Gastrocnemius medialis (tissue), 4 donors: Measurements from ENCODE around the gene PCMT1. TPM values are rescaled to one million over a fixed set of nuclear protein-coding genes. Genes with fewer than 3 reads are reported as not detected.

Experiments
- ATAC-seq, 2 donors: fragments of 150-250 bp; one replicate each; pipeline ENCODE4 v1.9.1; 2016
- DNase-seq, 2 donors: peaks; one replicate each; pipeline ENCODE4 v3.0.0-alpha.2; 2019
- H3K27ac ChIP-seq, 4 donors: fragments of 200-600 bp; sonication (generic); 1 replicate in 1 of 4; 2 replicates in 3 of 4; pipeline ENCODE4 v1.5.1; 2016 to 2018; ENCODE audit warnings: mild to moderate bottlenecking in 2 of 4, moderate library complexity in 1 of 4
- H3K27me3 ChIP-seq, 3 donors: fragments of 200-600 bp; sonication (generic) in 2 of 3; 1 replicate in 1 of 3; 2 replicates in 2 of 3; pipeline versions ENCODE4 v1.5.1 to v1.6.0; 2016 to 2019; ENCODE audit warnings: mild to moderate bottlenecking in 1 of 3, moderate library complexity in 1 of 3
- H3K36me3 ChIP-seq, 2 donors: fragments of 200-600 bp; sonication (generic) in 1 of 2; one replicate each; pipeline ENCODE4 v1.5.1; 2017 to 2018
- H3K4me1 ChIP-seq, 2 donors: fragments of 200-600 bp; sonication (generic) in 1 of 2; one replicate each; pipeline ENCODE4 v1.5.1; 2016 to 2017; ENCODE audit warnings: mild to moderate bottlenecking in 2 of 2
- H3K4me3 ChIP-seq, 4 donors: fragments of 200-600 bp; sonication (generic) in 3 of 4; 1 replicate in 1 of 4; 2 replicates in 3 of 4; pipeline ENCODE4 v1.5.1; 2016 to 2019; ENCODE audit warnings: mild to moderate bottlenecking in 2 of 4
- H3K9me3 ChIP-seq, 3 donors: fragments of 200-600 bp; sonication (generic) in 2 of 3; 1 replicate in 1 of 3; 2 replicates in 2 of 3; pipeline ENCODE4 v1.5.1; 2016 to 2019
- POLR2A ChIP-seq, 2 donors: fragments of 450-650 bp; IDR thresholded peaks; one replicate each; pipeline ENCODE4 v1.6.1; 2017; ENCODE audit warnings: antibody characterized with exemption in 2 of 2, mild to moderate bottlenecking in 2 of 2, moderate library complexity in 2 of 2
- in situ Hi-C, 4 donors: fragments of 200-750 bp; cut with MboI; loops; one replicate each; pipeline versions ENCODE4 v1.15.0 to v1.8.0; 2017; ENCODE audit warnings: low sequenced_read_pairs in 4 of 4
- intact Hi-C: fragments of 100-400 bp; cut with DNase I; formaldehyde crosslinking; loops from one replicate; pipeline ENCODE4 v1.15.1; 2023; ENCODE audit warnings: low total_unique reads
- total RNA-seq, 4 donors: library from RNA; depleted of rRNA; stranded (reverse); fragments of >200 nt; gene quantifications; one replicate each; pipeline versions ENCODE4 v1.1.0 to v1.2.3, GENCODE V29; 2016
- TF ChIP-seq, protein P1 (sequence below), 5 experiments: fragments of 450-650 bp in 3 of 5; fragments of 200-600 bp in 2 of 5; sonication (generic) in 2 of 5; IDR thresholded peaks in 4 of 5; conservative IDR thresholded peaks in 1 of 5; 1 replicate in 4 of 5; 2 replicates in 1 of 5; pipeline ENCODE4 v1.5.1; 2016 to 2019; ENCODE audit warnings: antibody characterized with exemption in 5 of 5, mild to moderate bottlenecking in 3 of 5, moderate library complexity in 3 of 5

Gene PCMT1
- total RNA-seq, 4 donors from 2014 or later: 150 to 448 (median 353) TPM

GRCh38 chr6:149771185-149771584, 21.6 kb downstream of the PCMT1 start:
- DNase-seq: no peak
- in situ Hi-C loops (no loop called here), intact Hi-C loops (no loop called here)
- H3K36me3 ChIP-seq: peaks cover 0 to 53% of the 10 kb centered on the region in 2 donors
- H3K9me3 ChIP-seq: no peaks in the 10 kb centered on the region
- no peak overlapping the region for H3K4me3 ChIP-seq
- H3K27ac ChIP-seq: no peak overlapping the region
- TF ChIP-seq POLR2A (IDR thresholded peaks at IDR 0.05): no peak
- H3K4me1 ChIP-seq: no peaks in the 10 kb centered on the region
- no peaks in the 10 kb centered on the region for H3K27me3 ChIP-seq
- no peak for ATAC-seq

GRCh38 chr6:149771925-149772324, 22.4 kb downstream of the PCMT1 start:
- Histone ChIP-seq H3K27ac (no peak overlapping the region), H3K4me1 (no peaks in the 10 kb centered on the region), H3K36me3 (peaks cover 0 to 46% of the 10 kb centered on the region in 2 donors), H3K27me3 (no peaks in the 10 kb centered on the region), H3K9me3 (no peaks in the 10 kb centered on the region), H3K4me3 (no peak overlapping the region)
- in situ Hi-C loops: no loop called here
- intact Hi-C loops: no loop called here
- TF ChIP-seq, protein P1, sequence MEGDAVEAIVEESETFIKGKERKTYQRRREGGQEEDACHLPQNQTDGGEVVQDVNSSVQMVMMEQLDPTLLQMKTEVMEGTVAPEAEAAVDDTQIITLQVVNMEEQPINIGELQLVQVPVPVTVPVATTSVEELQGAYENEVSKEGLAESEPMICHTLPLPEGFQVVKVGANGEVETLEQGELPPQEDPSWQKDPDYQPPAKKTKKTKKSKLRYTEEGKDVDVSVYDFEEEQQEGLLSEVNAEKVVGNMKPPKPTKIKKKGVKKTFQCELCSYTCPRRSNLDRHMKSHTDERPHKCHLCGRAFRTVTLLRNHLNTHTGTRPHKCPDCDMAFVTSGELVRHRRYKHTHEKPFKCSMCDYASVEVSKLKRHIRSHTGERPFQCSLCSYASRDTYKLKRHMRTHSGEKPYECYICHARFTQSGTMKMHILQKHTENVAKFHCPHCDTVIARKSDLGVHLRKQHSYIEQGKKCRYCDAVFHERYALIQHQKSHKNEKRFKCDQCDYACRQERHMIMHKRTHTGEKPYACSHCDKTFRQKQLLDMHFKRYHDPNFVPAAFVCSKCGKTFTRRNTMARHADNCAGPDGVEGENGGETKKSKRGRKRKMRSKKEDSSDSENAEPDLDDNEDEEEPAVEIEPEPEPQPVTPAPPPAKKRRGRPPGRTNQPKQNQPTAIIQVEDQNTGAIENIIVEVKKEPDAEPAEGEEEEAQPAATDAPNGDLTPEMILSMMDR (IDR thresholded peaks at IDR 0.05 in 4 of 5, conservative IDR thresholded peaks at IDR 0.05 in 1 of 5): no peak
- no peak for TF ChIP-seq POLR2A (IDR thresholded peaks at IDR 0.05)
- DNase-seq (no peak), ATAC-seq (no peak)

DNA sequence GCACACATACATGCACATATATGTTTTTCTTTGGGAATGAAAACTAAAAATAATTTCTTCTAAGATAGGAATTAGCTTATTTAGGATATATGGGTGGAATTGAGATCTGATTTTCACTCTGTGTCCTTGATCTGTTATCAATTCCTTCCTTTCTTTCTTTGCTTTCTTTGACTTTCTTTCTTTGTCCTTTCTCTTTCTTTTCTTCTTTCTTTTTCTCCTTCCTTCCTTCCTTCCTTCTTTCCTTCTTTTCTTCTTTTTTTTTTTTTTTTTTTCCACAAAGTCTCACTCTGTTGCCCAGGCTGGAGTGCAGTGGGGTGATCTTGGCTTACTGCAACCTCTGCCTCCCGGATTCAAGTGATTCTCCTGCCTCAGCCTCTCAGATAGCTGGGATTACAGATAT, 28.1 kb downstream of the PCMT1 start:
- TF ChIP-seq, protein P1 (IDR thresholded peaks at IDR 0.05 in 4 of 5, conservative IDR thresholded peaks at IDR 0.05 in 1 of 5): no peak
- no peak for TF ChIP-seq POLR2A (IDR thresholded peaks at IDR 0.05)
- intact Hi-C loops: no loop called here
- in situ Hi-C loops: no loop called here
- H3K36me3 ChIP-seq: peaks cover 0 to 27% of the 10 kb centered on the region in 2 donors
- H3K4me1 ChIP-seq: no peaks in the 10 kb centered on the region
- no peak overlapping the region for H3K27ac ChIP-seq
- no peaks in the 10 kb centered on the region for H3K27me3 ChIP-seq
- H3K4me3 ChIP-seq: no peak overlapping the region
- no peak for ATAC-seq
- H3K9me3 ChIP-seq: no peaks in the 10 kb centered on the region
- no peak for DNase-seq

DNA sequence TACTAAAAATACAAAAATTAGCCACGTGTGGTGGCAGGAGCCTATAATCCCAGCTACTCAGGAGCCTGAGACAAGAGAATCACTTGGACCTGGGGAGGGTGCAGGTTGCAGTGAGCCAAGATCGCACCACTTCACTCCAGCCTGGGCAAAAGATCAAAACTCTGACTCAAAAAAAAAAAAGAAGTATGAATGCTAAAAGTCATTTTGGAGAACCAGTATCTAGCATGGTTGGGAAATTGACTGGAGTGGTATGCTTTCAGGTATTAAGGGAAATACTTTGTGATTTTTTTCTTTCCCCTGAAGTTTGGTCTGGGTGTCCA, 30.1 kb downstream of the PCMT1 start:
- no peaks in the 10 kb centered on the region for H3K27me3 ChIP-seq
- intact Hi-C loops: no loop called here
- no peaks in the 10 kb centered on the region for H3K9me3 ChIP-seq
- no peaks in the 10 kb centered on the region for H3K4me1 ChIP-seq
- no peak overlapping the region for H3K27ac ChIP-seq
- DNase-seq (no peak), ATAC-seq (no peak)
- no peak overlapping the region for H3K4me3 ChIP-seq
- in situ Hi-C loops: no loop called here
- TF ChIP-seq, protein P1 (IDR thresholded peaks at IDR 0.05 in 4 of 5, conservative IDR thresholded peaks at IDR 0.05 in 1 of 5): no peak
- H3K36me3 ChIP-seq: peaks cover 0 to 9% of the 10 kb centered on the region in 2 donors

DNA sequence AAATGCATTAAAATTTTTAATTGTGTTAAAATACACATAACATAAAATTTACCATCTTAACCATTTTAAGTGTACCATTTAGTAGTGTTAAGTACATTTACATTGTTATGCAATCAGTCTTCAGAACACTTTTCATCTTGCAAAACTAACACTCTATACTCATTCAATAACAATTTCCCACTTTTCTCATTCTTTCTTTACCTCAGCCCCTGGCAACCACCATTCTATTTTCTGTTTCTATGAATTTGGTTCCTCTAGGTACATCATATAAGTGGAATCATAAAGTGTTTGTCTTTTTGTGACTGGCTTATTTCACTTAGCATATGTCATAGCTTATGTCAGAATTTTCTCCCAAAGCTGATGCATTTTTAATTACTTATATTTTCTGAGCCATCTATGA, 32.2 kb downstream of the PCMT1 start:
- TF ChIP-seq, protein P1 (IDR thresholded peaks at IDR 0.05 in 4 of 5, conservative IDR thresholded peaks at IDR 0.05 in 1 of 5): no peak
- no peak for TF ChIP-seq POLR2A (IDR thresholded peaks at IDR 0.05)
- DNase-seq: no peak
- Histone ChIP-seq H3K4me3 (no peak overlapping the region), H3K9me3 (no peaks in the 10 kb centered on the region), H3K36me3 (no peaks in the 10 kb centered on the region), H3K4me1 (no peaks in the 10 kb centered on the region), H3K27ac (no peak overlapping the region), H3K27me3 (no peaks in the 10 kb centered on the region)
- in situ Hi-C loops: no loop called here
- no peak for ATAC-seq
- intact Hi-C loops: no loop called here
